SKM-1 treated with dmso at 0.1 percent for 144 hours (cell line): ENCODE measurements around the gene CDC42BPA.

Experiments
- DNase-seq: peaks from one replicate; lab custom pipeline; 2025; ENCODE audit not compliant: unreplicated experiment; lab: John Stamatoyannopoulos, UW

Gene CDC42BPA

DNA sequence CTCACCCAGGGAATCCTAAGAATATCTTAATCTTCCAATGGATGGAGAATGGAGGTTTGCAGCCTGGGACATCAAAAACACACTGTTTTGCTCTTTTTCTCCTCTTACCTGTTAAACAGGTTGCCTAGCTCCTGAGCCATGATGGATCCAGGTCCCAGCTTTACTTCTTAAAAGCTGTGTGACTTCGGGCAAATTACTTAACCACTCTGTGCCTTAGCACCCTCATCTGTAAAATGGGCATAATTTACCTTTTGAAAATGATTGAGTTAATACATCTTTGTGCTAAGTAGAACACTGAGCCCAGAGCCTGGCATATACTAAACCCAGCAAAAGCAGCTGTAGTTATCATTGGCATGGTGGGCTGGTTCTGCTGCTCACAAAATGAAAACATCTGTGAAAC, 368.0 kb downstream of the CDC42BPA start:
- no peak for DNase-seq

DNA sequence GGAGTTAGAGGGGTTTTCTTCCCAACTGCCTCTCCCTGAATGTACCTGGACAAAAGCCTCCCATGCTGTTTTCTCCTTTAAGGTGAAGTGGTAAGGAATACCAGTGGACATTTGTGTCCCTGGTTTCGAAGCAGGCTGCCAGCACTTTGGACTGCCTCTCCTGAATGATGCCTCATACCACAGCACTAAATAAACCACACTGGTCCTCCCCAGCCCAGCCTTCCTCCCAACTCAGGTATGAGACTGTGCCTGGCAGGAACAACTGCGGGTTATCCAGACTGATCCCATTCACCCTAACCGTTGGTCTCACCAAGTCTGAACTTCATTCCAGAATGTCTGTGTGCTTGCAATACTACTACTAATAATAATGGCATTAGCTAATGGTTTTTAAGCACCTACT, 368.9 kb downstream of the CDC42BPA start:
- no peak for DNase-seq

- DNase-seq: no peak
Observed at GRCh38 chr1:226948996-226949395, 369.3 kb downstream of the CDC42BPA start.

DNA sequence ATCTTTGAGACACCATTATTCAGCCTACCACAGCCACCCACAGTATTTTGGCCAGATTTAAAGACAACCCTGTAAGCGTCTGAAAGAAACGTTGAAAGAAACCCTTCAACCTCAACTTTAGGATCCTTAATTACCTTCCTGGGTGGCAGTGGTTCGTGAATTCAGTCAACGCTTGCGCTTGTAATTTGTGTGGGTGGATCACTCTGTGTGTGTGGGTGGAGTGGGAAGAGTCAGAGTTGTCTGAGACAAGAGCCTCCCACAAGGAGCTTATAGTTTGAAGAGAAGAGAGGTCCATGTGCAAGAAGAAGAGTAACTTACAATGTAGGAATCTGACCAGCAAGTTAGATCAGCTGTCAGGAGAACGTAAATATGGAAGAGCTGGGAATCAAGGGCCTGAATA, 369.8 kb downstream of the CDC42BPA start:
- no peak for DNase-seq

DNA sequence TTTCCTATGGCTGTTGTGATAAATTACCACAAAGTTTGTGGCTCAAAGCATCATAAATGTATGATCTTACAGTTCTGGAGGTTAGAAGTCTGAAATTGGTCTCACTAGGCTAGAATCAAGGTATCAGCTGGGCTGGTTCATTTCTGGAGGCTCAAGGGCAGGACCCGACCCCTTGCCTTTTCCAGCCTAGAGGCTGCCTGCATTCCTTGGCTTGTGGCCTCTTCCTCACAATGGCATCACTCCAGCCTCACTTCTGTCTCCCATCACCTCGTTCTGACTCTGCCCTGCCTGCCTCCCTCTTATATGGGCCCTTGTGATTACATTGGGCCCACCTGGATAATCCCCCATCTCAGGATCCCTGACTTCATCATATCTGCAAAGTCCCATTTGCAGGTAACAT, 370.2 kb downstream of the CDC42BPA start:
- no peak for DNase-seq

DNA sequence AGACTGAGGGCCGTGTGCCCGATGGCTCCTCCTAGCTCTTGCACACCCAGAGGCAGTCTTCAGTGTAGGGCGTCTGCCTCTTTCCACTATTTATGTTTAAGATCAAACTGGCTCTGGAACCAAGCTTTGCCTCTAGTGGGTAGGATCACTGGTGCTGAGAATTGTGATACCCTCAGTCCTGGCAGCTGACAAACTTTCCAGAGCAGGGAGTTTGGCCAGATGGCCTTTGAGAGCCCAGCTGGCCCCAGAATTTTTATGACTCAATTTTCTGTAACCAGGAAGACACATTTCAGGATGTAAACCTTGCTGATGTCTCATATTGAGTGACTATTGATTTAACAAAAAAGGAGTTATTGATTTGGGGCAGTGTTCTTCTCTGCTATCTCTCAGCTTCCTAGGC, 371.5 kb downstream of the CDC42BPA start:
- no peak for DNase-seq

- DNase-seq: no peak
Observed at GRCh38 chr1:226946285-226946684, 372.0 kb downstream of the CDC42BPA start.

DNA sequence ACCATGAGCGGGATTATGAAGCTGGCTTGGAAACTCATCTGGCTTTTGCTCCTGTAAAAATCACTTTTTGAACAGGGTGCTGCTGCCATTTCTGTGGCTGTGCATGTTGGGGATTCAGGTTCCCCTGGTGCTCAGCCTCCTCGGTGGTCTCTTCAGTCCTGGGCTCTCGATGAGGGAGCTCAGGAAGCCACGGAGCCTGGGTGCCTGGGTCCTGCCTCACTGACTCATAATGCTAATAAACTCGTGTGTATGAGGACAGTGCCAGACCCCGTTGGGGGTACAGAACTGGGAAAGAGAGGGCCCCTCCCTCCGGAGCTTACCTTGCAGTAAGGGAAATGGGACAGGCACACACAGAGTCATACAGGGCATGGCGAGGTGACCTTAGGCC, 372.4 kb downstream of the CDC42BPA start:
- DNase-seq: no peak

DNA sequence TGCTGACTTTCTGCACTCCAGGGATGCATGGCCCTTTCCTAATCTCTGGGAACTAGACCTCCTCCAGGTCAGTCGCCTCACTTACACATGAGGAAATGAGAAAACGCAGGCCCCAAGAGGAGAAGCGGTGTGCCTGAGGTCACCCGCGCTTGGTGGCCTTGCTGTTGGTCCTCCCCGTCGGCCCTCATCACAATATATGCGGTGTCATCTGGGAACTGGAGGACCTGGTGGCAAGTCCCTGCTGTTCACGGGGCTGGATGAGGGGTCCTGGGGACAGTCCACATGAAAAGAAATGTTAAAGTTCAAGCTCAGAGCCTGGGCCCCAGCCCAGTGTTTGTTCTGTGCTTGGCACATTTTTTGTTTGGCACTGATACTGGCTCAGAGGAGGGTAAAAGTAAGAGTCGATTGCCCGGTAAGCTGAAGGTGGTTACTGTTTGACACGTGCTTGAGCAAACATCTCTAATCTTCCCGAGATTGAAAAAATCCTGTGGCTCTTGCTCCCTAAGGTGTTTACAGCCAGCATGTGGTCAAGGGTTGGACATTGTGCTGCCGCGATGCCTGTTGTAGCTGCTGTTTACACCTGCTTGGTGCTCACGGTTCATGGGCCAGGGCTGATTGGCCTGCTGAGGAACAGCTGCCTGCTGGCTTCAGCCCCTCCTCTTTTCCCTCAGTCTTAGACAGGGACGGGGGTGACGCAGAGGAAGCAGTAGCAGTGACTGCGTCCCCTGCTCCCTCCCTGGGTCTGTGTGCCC, 373.0 kb downstream of the CDC42BPA start:
- DNase-seq: no peak

DNA sequence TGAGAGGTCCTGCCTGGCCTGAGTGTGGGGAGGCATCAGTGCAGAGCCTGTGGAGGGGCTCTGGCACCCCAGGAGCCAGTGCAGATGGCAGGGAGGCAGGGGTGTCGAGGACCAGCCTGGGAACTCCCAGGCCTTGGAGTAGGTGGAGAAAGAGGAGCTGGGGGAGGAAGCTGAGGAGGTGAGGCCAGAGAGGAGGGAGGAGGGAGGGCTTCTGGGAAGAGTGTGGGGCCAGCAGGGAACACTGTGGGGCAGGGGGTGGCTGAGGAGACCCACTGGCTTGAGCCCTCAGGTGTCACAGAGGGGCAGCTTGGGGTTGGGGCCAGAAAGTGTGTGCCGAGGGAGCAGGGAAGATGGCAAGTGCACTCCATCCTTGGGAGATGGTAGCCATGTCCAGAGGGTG, 374.4 kb downstream of the CDC42BPA start:
- DNase-seq: no peak

DNA sequence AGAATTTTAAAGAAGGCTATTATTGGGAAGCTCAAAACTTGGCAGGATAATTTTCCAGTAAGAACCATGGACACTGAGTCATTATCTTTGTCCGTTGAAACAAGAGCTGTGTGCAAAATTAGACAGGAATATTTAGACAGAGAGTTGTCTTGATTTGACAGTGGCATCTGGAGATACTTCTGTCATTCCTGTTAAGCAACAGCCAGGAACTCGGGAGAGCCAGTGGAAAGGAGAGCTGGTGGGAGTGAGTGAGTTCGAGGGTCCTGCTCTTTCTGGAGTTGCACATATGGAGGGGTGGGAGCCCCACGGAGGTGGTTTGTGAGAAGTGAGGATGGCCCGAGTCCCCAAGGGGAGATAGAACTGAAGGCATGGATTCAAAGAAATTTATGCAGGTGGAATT, 375.1 kb downstream of the CDC42BPA start:
- DNase-seq: no peak

DNA sequence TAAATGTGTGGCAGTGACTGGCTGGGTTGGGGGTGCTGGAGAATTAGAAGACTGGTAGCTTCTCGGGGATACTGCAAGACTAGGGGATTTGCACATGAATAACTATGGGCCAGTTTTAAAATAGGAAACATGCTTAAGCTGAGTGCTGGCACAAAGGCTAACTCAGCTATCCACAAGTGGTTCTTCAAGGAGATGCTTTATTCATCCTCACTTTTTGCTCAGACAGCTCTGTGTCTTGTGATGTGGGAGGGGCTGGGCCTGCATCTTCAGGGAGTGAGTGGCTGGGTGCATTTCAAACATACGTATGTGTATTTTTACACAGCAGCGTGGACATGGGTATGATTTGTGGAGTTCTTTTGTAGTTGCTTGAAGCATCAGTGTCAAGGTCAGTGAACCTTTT, 375.9 kb downstream of the CDC42BPA start:
- DNase-seq: no peak

GRCh38 chr1:226940806-226941067, 377.6 kb downstream of the CDC42BPA start:
- DNase-seq: no peak

GRCh38 chr1:226940029-226940805, 378.1 kb downstream of the CDC42BPA start, which contains the start of gene COQ8A:
Gene COQ8A (plus strand): TSS chr1:226940294. CDS start chr1:226961386, 21,092 bp downstream.
- peak; percentile 100 for DNase-seq
